ENCODE measurements around the gene ZDHHC18. TPM values are rescaled to one million over a fixed set of nuclear protein-coding genes. Genes with fewer than 3 reads are reported as not detected.

ZDHHC18 gene
- total RNA-seq, 3 donors from 2014 or later: 22.8 to 30.5 (median 26.9) TPM

- intact Hi-C loops (cut with DNase I, micrococcal nuclease): no loop called here
- Histone ChIP-seq H3K4me1 (ENCODE audit: low read depth) (no peaks in the 10 kb centered on the region), H3K4me3 (no peak overlapping the region), H3K9me3 (no peaks in the 10 kb centered on the region), H3K36me3 (ENCODE audit: low read depth) (no peaks in the 10 kb centered on the region)
- ATAC-seq (no peak), DNase-seq (no peak)
- TF ChIP-seq CTCF (IDR thresholded peaks at IDR 0.05): no peak
Measured at GRCh38 chr1:26811708-26812107, 14.8 kb upstream of the ZDHHC18 start.

- H3K36me3 ChIP-seq (ENCODE audit: low read depth): no peaks in the 10 kb centered on the region
- H3K4me1 ChIP-seq (ENCODE audit: low read depth): no peaks in the 10 kb centered on the region
- ATAC-seq (no peak), DNase-seq (no peak)
- no peaks in the 10 kb centered on the region for H3K9me3 ChIP-seq
- intact Hi-C loops (cut with DNase I, micrococcal nuclease): no loop called here
- TF ChIP-seq CTCF (IDR thresholded peaks at IDR 0.05): no peak
- no peak overlapping the region for H3K4me3 ChIP-seq
Measured at GRCh38 chr1:26814377-26814776, 12.1 kb upstream of the ZDHHC18 start.

GRCh38 chr1:26814893-26815292 lies 11.6 kb upstream of the ZDHHC18 start:
- Histone ChIP-seq H3K4me1 (ENCODE audit: low read depth) (no peaks in the 10 kb centered on the region), H3K9me3 (no peaks in the 10 kb centered on the region), H3K36me3 (ENCODE audit: low read depth) (no peaks in the 10 kb centered on the region), H3K4me3 (no peak overlapping the region)
- ATAC-seq: no peak
- DNase-seq: no peak
- no peak for TF ChIP-seq CTCF (IDR thresholded peaks at IDR 0.05)
- intact Hi-C loops (cut with DNase I, micrococcal nuclease): no loop called here

GRCh38 chr1:26820784-26821269 lies 5.7 kb upstream of the ZDHHC18 start:
- Histone ChIP-seq H3K9me3 (no peaks in the 10 kb centered on the region), H3K4me1 (ENCODE audit: low read depth) (peaks cover 18% of the 10 kb centered on the region), H3K36me3 (ENCODE audit: low read depth) (no peaks in the 10 kb centered on the region), H3K4me3 (no peak overlapping the region)
- intact Hi-C loops (cut with DNase I, micrococcal nuclease): no loop called here
- TF ChIP-seq CTCF (IDR thresholded peaks at IDR 0.05): no peak
- ATAC-seq (peak; percentile 91), DNase-seq (peak in 2 of 3 donors; percentile 15 to 36)

- no peak for ATAC-seq
- intact Hi-C loops (cut with DNase I, micrococcal nuclease): no loop called here
- no peak for DNase-seq
- H3K36me3 ChIP-seq (ENCODE audit: low read depth): no peaks in the 10 kb centered on the region
- peaks cover 27% of the 10 kb centered on the region for H3K4me1 ChIP-seq (ENCODE audit: low read depth)
- H3K4me3 ChIP-seq: no peak overlapping the region
- H3K9me3 ChIP-seq: no peaks in the 10 kb centered on the region
- no peak for TF ChIP-seq CTCF (IDR thresholded peaks at IDR 0.05)
Measured at GRCh38 chr1:26822737-26823395, 3.6 kb upstream of the ZDHHC18 start.
